Pancreas (tissue), 10 donors: ENCODE data around the gene GSTCD. TPM values are rescaled to one million over a fixed set of nuclear protein-coding genes. Genes with fewer than 3 reads are reported as not detected.

Source experiments
- ATAC-seq, 4 donors: fragments of 200-7000 bp; cut with Tn5 transposase; one replicate each; pipeline versions ENCODE4 v1.8.0 to v1.9.1; 2020; ENCODE audit warnings: mild to moderate bottlenecking in 4 of 4, moderate library complexity in 4 of 4
- DNase-seq, 6 donors: peaks; one replicate each; pipeline ENCODE4 v3.0.0-alpha.2; 2020
- FAIRE-seq: peaks from 2 replicates; lab custom pipeline; 2012; peaks lifted over from hg19 to GRCh38; lab: Jason Lieb, UNC
- H3K27ac ChIP-seq, 4 donors: fragments of 200-600 bp; sonication (generic); 1 replicate in 3 of 4; 2 replicates in 1 of 4; pipeline versions ENCODE4 v1.5.0 to v1.8.0; 2020
- H3K27me3 ChIP-seq, 4 donors: fragments of 200-600 bp; one replicate each; pipeline ENCODE4 v1.8.0; 2021
- H3K36me3 ChIP-seq, 3 donors: fragments of 200-600 bp; sonication (generic) in 1 of 3; one replicate each; pipeline versions ENCODE4 v1.5.0 to v1.8.0; 2020 to 2021
- H3K4me1 ChIP-seq, 3 donors: fragments of 200-600 bp; one replicate each; pipeline ENCODE4 v1.8.0; 2021
- H3K4me3 ChIP-seq, 4 donors: fragments of 200-600 bp; sonication (generic) in 2 of 4; one replicate each; pipeline versions ENCODE4 v1.5.0 to v1.8.0; 2020 to 2021
- H3K9me3 ChIP-seq, 4 donors: fragments of 200-600 bp; one replicate each; pipeline ENCODE4 v1.8.0; 2021
- WGBS, 2 donors: extraction: QIAGEN DNeasy Blood & Tissue Kit; methylation state at CpG; one replicate each; pipeline ENCODE4 v1.1.7; 2013; 5-methylcytosine and 5-hydroxymethylcytosine counted together
- intact Hi-C, 3 donors: fragments of 100-400 bp; cut with DNase I; formaldehyde crosslinking; loops; one replicate each; pipeline versions ENCODE4 v1.11.1 to v1.14.2; 2022
- polyA plus RNA-seq, 2 donors: library from polyadenylated mRNA; stranded (reverse); fragments of 200-250 nt; gene quantifications; one replicate each; pipeline ENCODE4 v1.2.3, GENCODE V29; 2013
- total RNA-seq, 6 donors: library from RNA; stranded (reverse); fragmentation: NEBNext Ultra II Directional in 4 of 6; extraction: Animal tissue kit (Norgen Biotek cat#: 25700) in 4 of 6; gene quantifications; one replicate each; pipeline versions ENCODE4 v1.2.1 to v1.2.4, GENCODE V29; 2021 to 2023
- TF ChIP-seq, protein P1 (sequence below), 4 donors: fragments of 200-600 bp; sonication (generic) in 3 of 4; IDR thresholded peaks; one replicate each; pipeline versions ENCODE4 v1.5.0 to v1.8.0; 2021; ENCODE audit warnings: antibody characterized with exemption in 4 of 4
- donor health status: healthy with polysubstance abuse.
- donor health status: DM: no; HTN: no; CAD: no; lungs with moderate emphysema.
- donor health status: DM: no; HTN: no; CAD: no.
- donor health status: control.
- donor health status: control.
- donor health status: Bipolar disorder and iron deficiency.
- donor health status: DM: yes; HTN: yes; CAD: no.
- donor health status: DM: no; HTN: no; CAD: no.
- donor health status: DM: no; HTN: no; CAD: no.
- donor health status: DM: yes; HTN: yes; CAD: no.

The GSTCD gene
- total and polyA plus RNA-seq, 8 donors, result 1.3 to 5.7 (median 2.8) TPM

- Histone ChIP-seq H3K36me3 (no peaks in the 10 kb centered on the region), H3K4me1 (peaks cover 0 to 10% (median 8%) of the 10 kb centered on the region in 3 donors), H3K27ac (no peak overlapping the region), H3K9me3 (no peaks in the 10 kb centered on the region), H3K27me3 (no peaks in the 10 kb centered on the region), H3K4me3 (no peak overlapping the region)
- FAIRE-seq (no peak), DNase-seq (no peak), ATAC-seq (no peak)
- TF ChIP-seq, protein P1, sequence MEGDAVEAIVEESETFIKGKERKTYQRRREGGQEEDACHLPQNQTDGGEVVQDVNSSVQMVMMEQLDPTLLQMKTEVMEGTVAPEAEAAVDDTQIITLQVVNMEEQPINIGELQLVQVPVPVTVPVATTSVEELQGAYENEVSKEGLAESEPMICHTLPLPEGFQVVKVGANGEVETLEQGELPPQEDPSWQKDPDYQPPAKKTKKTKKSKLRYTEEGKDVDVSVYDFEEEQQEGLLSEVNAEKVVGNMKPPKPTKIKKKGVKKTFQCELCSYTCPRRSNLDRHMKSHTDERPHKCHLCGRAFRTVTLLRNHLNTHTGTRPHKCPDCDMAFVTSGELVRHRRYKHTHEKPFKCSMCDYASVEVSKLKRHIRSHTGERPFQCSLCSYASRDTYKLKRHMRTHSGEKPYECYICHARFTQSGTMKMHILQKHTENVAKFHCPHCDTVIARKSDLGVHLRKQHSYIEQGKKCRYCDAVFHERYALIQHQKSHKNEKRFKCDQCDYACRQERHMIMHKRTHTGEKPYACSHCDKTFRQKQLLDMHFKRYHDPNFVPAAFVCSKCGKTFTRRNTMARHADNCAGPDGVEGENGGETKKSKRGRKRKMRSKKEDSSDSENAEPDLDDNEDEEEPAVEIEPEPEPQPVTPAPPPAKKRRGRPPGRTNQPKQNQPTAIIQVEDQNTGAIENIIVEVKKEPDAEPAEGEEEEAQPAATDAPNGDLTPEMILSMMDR (IDR thresholded peaks at IDR 0.05), result no peak
- intact Hi-C loops, result no loop called here
- WGBS, 2 donors, result 68 to 85% methylated on average over 2 of the region's 2 CpGs
Observed at GRCh38 chr4:105871997-105872396, 163.4 kb downstream of the GSTCD start.

DNA sequence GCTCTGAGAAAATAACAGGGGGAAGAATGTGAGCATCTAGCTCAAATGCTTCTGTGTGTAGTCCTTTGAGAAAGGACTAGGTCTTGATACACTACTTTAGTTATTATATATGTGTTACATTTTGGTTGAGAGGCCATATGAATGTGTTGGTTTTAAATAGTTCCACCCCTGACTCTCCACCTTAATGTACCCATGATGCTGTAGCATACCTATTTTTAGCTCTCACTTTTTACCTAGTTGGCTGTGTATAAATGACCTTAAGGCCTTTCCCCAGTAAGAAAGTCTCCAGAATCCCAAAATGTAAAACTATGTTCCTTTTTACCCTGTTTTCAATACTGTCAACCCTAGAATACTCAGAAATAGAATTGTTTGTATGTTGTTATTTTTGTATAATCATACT, 166.6 kb downstream of the GSTCD start:
- ATAC-seq, result peak in 2 of 4 donors; percentile 50 to 80
- Histone ChIP-seq H3K4me1 (peaks cover 0 to 10% (median 8%) of the 10 kb centered on the region in 3 donors), H3K36me3 (no peaks in the 10 kb centered on the region), H3K27ac (no peak overlapping the region), H3K4me3 (no peak overlapping the region), H3K9me3 (no peaks in the 10 kb centered on the region), H3K27me3 (no peaks in the 10 kb centered on the region)
- TF ChIP-seq, protein P1 (IDR thresholded peaks at IDR 0.05), result no peak
- FAIRE-seq, result no peak
- DNase-seq, result no peak
- intact Hi-C loops, result no loop called here

- TF ChIP-seq, protein P1 (IDR thresholded peaks at IDR 0.05), result no peak
- H3K27ac ChIP-seq, result no peak overlapping the region
- peaks cover 0 to 7% (median 7%) of the 10 kb centered on the region in 3 donors for H3K4me1 ChIP-seq
- 7 to 16% methylated on average over 2 of the region's 2 CpGs for WGBS, 2 donors
- intact Hi-C loops, result no loop called here
- H3K36me3 ChIP-seq, result no peaks in the 10 kb centered on the region
- H3K27me3 ChIP-seq, result no peaks in the 10 kb centered on the region
- ATAC-seq (no peak), FAIRE-seq (no peak), DNase-seq (no peak)
- H3K9me3 ChIP-seq, result no peaks in the 10 kb centered on the region
- H3K4me3 ChIP-seq, result no peak overlapping the region
Observed at GRCh38 chr4:105878668-105879067, 170.1 kb downstream of the GSTCD start.

DNA sequence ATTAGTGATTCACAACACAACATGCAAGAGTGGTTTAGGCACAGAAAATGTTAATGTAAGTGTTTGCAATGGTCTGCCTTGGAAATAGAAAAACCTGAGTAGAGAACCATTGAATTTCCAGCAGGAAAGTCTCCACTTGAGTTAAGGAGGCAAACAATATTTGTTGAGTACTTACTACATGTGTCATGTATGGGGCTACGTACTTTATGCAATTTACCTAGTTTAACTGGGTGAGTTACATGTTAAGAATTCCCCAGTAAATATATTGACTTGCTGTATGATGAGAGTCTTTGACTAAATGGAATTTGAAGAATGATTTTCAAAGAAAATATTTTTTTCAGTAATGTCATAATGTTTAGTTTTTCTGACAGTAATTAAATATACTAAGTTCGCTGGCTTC, 178.9 kb downstream of the GSTCD start:
- Histone ChIP-seq H3K27me3 (no peaks in the 10 kb centered on the region), H3K27ac (no peak overlapping the region), H3K4me1 (no peaks in the 10 kb centered on the region), H3K9me3 (no peaks in the 10 kb centered on the region), H3K4me3 (no peak overlapping the region), H3K36me3 (no peaks in the 10 kb centered on the region)
- ATAC-seq (no peak), FAIRE-seq (no peak), DNase-seq (no peak)
- intact Hi-C loops, result no loop called here
- WGBS, 2 donors, result 89 to 92% methylated on average over 2 of the region's 2 CpGs
- TF ChIP-seq, protein P1 (IDR thresholded peaks at IDR 0.05), result no peak

DNA sequence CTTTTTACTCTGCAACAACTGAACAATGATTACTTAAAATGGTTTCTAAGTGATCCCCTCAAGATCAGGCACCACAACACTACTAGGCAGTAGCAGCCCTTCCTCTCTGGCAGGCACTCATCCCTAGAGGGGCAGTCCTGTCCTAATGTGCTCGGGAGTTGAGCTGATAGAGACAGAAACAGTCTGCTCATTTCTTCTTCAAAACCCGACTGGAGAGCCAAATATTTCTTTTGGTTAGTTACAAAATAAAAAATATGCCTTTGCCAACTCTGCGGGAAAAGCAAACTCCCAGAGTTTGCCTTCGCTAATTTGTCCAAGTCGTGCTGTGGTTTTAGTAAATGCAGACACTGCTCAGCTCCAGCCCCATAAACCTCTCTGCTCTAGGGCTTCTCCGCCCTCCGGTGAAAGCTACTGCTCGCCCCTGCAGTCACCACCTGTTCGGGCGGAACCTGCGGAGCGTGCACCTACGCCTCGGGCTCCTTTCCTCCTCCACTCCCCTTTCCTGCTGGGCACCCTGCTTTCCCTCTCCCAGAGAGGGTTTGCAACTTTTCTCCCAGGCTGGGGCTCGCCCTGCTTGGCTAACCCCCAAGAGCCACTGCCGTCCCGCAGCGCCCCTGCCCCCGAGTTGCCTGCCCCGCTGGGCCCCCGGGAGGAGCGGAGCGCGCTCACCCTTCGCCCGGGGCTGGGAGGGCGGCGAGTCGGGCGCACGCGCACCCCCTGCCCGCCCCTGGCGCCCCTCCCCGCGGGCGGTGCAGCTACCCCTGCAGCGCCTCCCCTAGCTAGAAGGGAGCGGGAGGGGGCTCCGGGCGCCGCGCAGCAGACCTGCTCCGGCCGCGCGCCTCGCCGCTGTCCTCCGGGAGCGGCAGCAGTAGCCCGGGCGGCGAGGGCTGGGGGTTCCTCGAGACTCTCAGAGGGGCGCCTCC, 186.3 kb downstream of the GSTCD start, which contains the start of gene NPNT:
TSS of gene NPNT (plus strand) at position 812 of the 923 bp plus-strand sequence. CDS start 182 bp downstream, outside the sequence.
- H3K27me3 ChIP-seq, result no peaks in the 10 kb centered on the region
- 1% methylated on average over 41 to 56 of the region's 56 CpGs for WGBS, 2 donors
- H3K4me1 ChIP-seq, result peaks cover 0 to 9% (median 8%) of the 10 kb centered on the region in 3 donors
- FAIRE-seq (no peak), ATAC-seq (peak; percentile 78 to 87 (median 83)), DNase-seq (peak; percentile 51 to 85 (median 74))
- H3K4me3 ChIP-seq, result peak within 1 kb of the TSS; percentile 59 to 75 (median 71)
- no peaks in the 10 kb centered on the region for H3K36me3 ChIP-seq
- peak within 1 kb of the TSS; percentile 60 to 92 (median 84) for H3K27ac ChIP-seq
- TF ChIP-seq, protein P1 (IDR thresholded peaks at IDR 0.05), result no peak
- no peaks in the 10 kb centered on the region for H3K9me3 ChIP-seq
- intact Hi-C loops, result no loop called here
